Motor neuron (in vitro differentiated cells): ENCODE measurements around the gene MBLAC1. TPM values are rescaled to one million over a fixed set of nuclear protein-coding genes. Genes with fewer than 3 reads are reported as not detected.

Experiments used
- ATAC-seq, 8 experiments: fragments of 200-7000 bp; cut with Tn5 transposase; replicated peaks in 6 of 8; 2 replicates each; pipeline ENCODE4 v1.8.0; 2021; ENCODE audit warnings: mild to moderate bottlenecking in 8 of 8, moderate library complexity in 8 of 8
- H3K27ac ChIP-seq, 2 donors: fragments of 250-450 bp; sonication (Bioruptor Pico); 2 replicates each; pipeline ENCODE4 v1.9.0; 2021; ENCODE audit warnings: antibody characterized with exemption in 2 of 2, mild to moderate bottlenecking in 2 of 2, moderate library complexity in 1 of 2
- H3K4me1 ChIP-seq, 2 donors: fragments of 250-450 bp; sonication (Bioruptor Pico); replicated peaks in 1 of 2; 2 replicates each; pipeline ENCODE4 v1.6.1; 2021; ENCODE audit warnings: antibody characterized with exemption in 2 of 2, mild to moderate bottlenecking in 2 of 2, moderate library complexity in 1 of 2
- H3K4me3 ChIP-seq, 5 donors: fragments of 250-450 bp; sonication (Bioruptor Pico); 2 replicates each; pipeline ENCODE4 v1.9.0; 2021; ENCODE audit warnings: antibody characterized with exemption in 5 of 5, mild to moderate bottlenecking in 5 of 5, moderate library complexity in 4 of 5
- WGBS, 10 experiments: fragments of 450-650 bp; shearing (Covaris generic); methylation state at CpG; one replicate each; pipeline ENCODE4 v1.0.0; 2022; 5-methylcytosine and 5-hydroxymethylcytosine counted together
- in situ Hi-C, 9 experiments: fragments of 400-800 bp; cut with MboI; loops; one replicate each; pipeline ENCODE4 v1.15.0; 2021; ENCODE audit warnings: low sequenced_read_pairs in 9 of 9, low pct_unique_long_range_greater_than_20kb in 2 of 9; ENCODE audit not compliant: unreplicated experiment in 9 of 9
- total RNA-seq, 8 experiments: library from RNA; unstranded; fragments of 300-600 nt; gene quantifications; 2 replicates each; pipeline versions ENCODE4 v1.2.3 to v1.2.4, GENCODE V29; 2022

The MBLAC1 gene
- total RNA-seq, 8 experiments from 2014 or later: 1.7 to 5.1 (median 4.1) TPM

- Histone ChIP-seq H3K4me1 (peaks cover 14 to 15% of the 10 kb centered on the region in 2 donors), H3K27ac (peak within 1 kb of the TSS; percentile 85 to 93), H3K4me3 (peak within 1 kb of the TSS; percentile 49 to 78 (median 68))
- in situ Hi-C loops: no loop called here
- ATAC-seq: peak; percentile 74 to 84 (median 80)
- WGBS, 10 experiments: 0 to 2% (median 0%) methylated on average over 1 to 13 of the region's 80 CpGs; no CpG with 5 or more reads in 7 of the 10 experiments
These were observed 25.5 kb upstream of the MBLAC1 start, which contains the start of the genes AP4M1 and MCM7 for GRCh38 chr7:100101016-100101862. AP4M1 (plus strand) TSS chr7:100101643; CDS start chr7:100101715, 72 bp downstream. MCM7 (minus strand) TSS chr7:100101397; CDS start chr7:100101294, 103 bp downstream.

GRCh38 chr7:100102950-100103840 lies 23.6 kb upstream of the MBLAC1 start:
- in situ Hi-C loops: no loop called here
- H3K27ac ChIP-seq: no peak overlapping the region
- no peak overlapping the region for H3K4me3 ChIP-seq
- ATAC-seq: no peak
- 81 to 100% (median 90%) methylated on average over 1 to 4 of the region's 17 CpGs; no CpG with 5 or more reads in 5 of the 10 experiments for WGBS, 10 experiments
- H3K4me1 ChIP-seq: peaks cover 14 to 15% of the 10 kb centered on the region in 2 donors

GRCh38 chr7:100105534-100105933 lies 21.2 kb upstream of the MBLAC1 start:
- Histone ChIP-seq H3K27ac (no peak overlapping the region), H3K4me3 (no peak overlapping the region), H3K4me1 (peaks cover 4% of the 10 kb centered on the region in 2 donors)
- ATAC-seq: no peak
- in situ Hi-C loops: no loop called here
- 92 to 100% methylated on average over 1 to 2 of the region's 4 CpGs; no CpG with 5 or more reads in 8 of the 10 experiments for WGBS, 10 experiments

GRCh38 chr7:100106633-100107032 lies 20.1 kb upstream of the MBLAC1 start:
- no peak for ATAC-seq
- WGBS, 10 experiments: 25 to 90% (median 83%) methylated on average over 2 to 12 of the region's 17 CpGs; no CpG with 5 or more reads in 5 of the 10 experiments
- Histone ChIP-seq H3K4me1 (peaks cover 4% of the 10 kb centered on the region in 2 donors), H3K4me3 (no peak overlapping the region), H3K27ac (no peak overlapping the region)
- in situ Hi-C loops: no loop called here

- ATAC-seq: peak in 3 of 8 experiments; percentile 2 to 12 (median 9)
- in situ Hi-C loops: no loop called here
- WGBS, 10 experiments: 60 to 100% (median 100%) methylated on average over 1 to 4 of the region's 25 CpGs; no CpG with 5 or more reads in 5 of the 10 experiments
These were observed 19.5 kb upstream of the MBLAC1 start for GRCh38 chr7:100107125-100107737.

GRCh38 chr7:100107890-100108289 lies 18.9 kb upstream of the MBLAC1 start:
- Histone ChIP-seq H3K4me3 (no peak overlapping the region), H3K4me1 (no peaks in the 10 kb centered on the region), H3K27ac (no peak overlapping the region)
- WGBS, 10 experiments: 80 to 100% (median 98%) methylated on average over 1 to 4 of the region's 11 CpGs; no CpG with 5 or more reads in 6 of the 10 experiments
- ATAC-seq: peak in 1 of 8 experiments; percentile 25
- in situ Hi-C loops: no loop called here

More at GRCh38 chr7:100107125-100107737, 19.5 kb upstream of the MBLAC1 start:
- H3K27ac ChIP-seq: no peak overlapping the region
- peaks cover 4% of the 10 kb centered on the region in 2 donors for H3K4me1 ChIP-seq
- H3K4me3 ChIP-seq: no peak overlapping the region

GRCh38 chr7:100109521-100110163 lies 17.1 kb upstream of the MBLAC1 start:
- no peaks in the 10 kb centered on the region for H3K4me1 ChIP-seq
- ATAC-seq: peak in 1 of 8 experiments; percentile 49
- in situ Hi-C loops: no loop called here
- WGBS, 10 experiments: 50 to 100% (median 86%) methylated on average over 1 to 9 of the region's 12 CpGs; no CpG with 5 or more reads in 2 of the 10 experiments
- H3K4me3 ChIP-seq: no peak overlapping the region
- H3K27ac ChIP-seq: no peak overlapping the region

- 90 to 100% (median 100%) methylated on average over 1 to 5 of the region's 7 CpGs; no CpG with 5 or more reads in 4 of the 10 experiments for WGBS, 10 experiments
- Histone ChIP-seq H3K4me1 (no peaks in the 10 kb centered on the region), H3K4me3 (no peak overlapping the region), H3K27ac (no peak overlapping the region)
- in situ Hi-C loops: no loop called here
- ATAC-seq: no peak
These were observed 15.6 kb upstream of the MBLAC1 start for GRCh38 chr7:100111156-100111555.

GRCh38 chr7:100111914-100112313 lies 14.9 kb upstream of the MBLAC1 start:
- Histone ChIP-seq H3K4me3 (no peak overlapping the region), H3K4me1 (no peaks in the 10 kb centered on the region), H3K27ac (no peak overlapping the region)
- peak in 1 of 8 experiments; percentile 9 for ATAC-seq
- 92 to 100% methylated on average over 5 to 8 of the region's 13 CpGs; no CpG with 5 or more reads in 8 of the 10 experiments for WGBS, 10 experiments
- in situ Hi-C loops: no loop called here

- no peak for ATAC-seq
- peaks cover 0 to 5% of the 10 kb centered on the region in 2 donors for H3K4me1 ChIP-seq
- in situ Hi-C loops: no loop called here
- WGBS, 10 experiments: 73 to 100% (median 99%) methylated on average over 2 to 5 of the region's 7 CpGs; no CpG with 5 or more reads in 6 of the 10 experiments
- no peak overlapping the region for H3K4me3 ChIP-seq
- no peak overlapping the region for H3K27ac ChIP-seq
These were observed 11.7 kb upstream of the MBLAC1 start for GRCh38 chr7:100115026-100115425.

- 0 to 56% (median 21%) methylated on average over 3 to 10 of the region's 18 CpGs for WGBS, 10 experiments
- in situ Hi-C loops: no loop called here
- Histone ChIP-seq H3K4me3 (peak overlapping the region; percentile 81 to 89 (median 88)), H3K27ac (peak overlapping the region; percentile 98), H3K4me1 (peaks cover 4 to 9% of the 10 kb centered on the region in 2 donors)
- ATAC-seq: no peak
These were observed 8.2 kb upstream of the MBLAC1 start for GRCh38 chr7:100118388-100119071.
